Vagina (tissue), 2 donors: ENCODE measurements around the gene SNX32.

Experiments
- CTCF ChIP-seq, 3 experiments: fragments of 450-650 bp in 2 of 3; fragments of 200-600 bp in 1 of 3; sonication (generic) in 1 of 3; IDR thresholded peaks; one replicate each; pipeline ENCODE4 v1.5.1; 2017 to 2019; ENCODE audit warnings: antibody characterized with exemption in 3 of 3, mild to moderate bottlenecking in 2 of 3, moderate library complexity in 2 of 3
- POLR2A ChIP-seq, 2 donors: fragments of 450-650 bp; IDR thresholded peaks; one replicate each; pipeline ENCODE4 v1.6.1; 2017; ENCODE audit warnings: antibody characterized with exemption in 2 of 2, mild to moderate bottlenecking in 2 of 2, moderate library complexity in 2 of 2

- TF ChIP-seq POLR2A (IDR thresholded peaks at IDR 0.05) (no peak), CTCF (IDR thresholded peaks at IDR 0.05) (no peak)
Measured at GRCh38 chr11:65869643-65870306, 36.0 kb downstream of the SNX32 start.
